Brain microvascular endothelial cell (primary cell): ENCODE data around the gene TOX3.

Experiments used
- DNase-seq: peaks from one replicate; pipeline ENCODE4 v3.0.0-alpha.2; 2020
- H3K27ac ChIP-seq: fragments of 250-450 bp; sonication (Bioruptor Pico); 2 replicates; pipeline ENCODE4 v1.5.1; 2020; ENCODE audit warnings: mild to moderate bottlenecking, moderate library complexity
- H3K27me3 ChIP-seq: fragments of 250-450 bp; sonication (Bioruptor Pico); replicated peaks from 2 replicates; pipeline ENCODE4 v1.5.1; 2020; ENCODE audit warnings: mild to moderate bottlenecking
- H3K36me3 ChIP-seq: fragments of 250-450 bp; sonication (Bioruptor Pico); replicated peaks from 2 replicates; pipeline ENCODE4 v1.5.1; 2020; ENCODE audit warnings: mild to moderate bottlenecking
- H3K4me3 ChIP-seq: 2 replicates; pipeline ENCODE4 v1.5.1; 2011; ENCODE audit warnings: low read depth, mild to moderate bottlenecking, control low read depth, low read length, moderate library complexity
- CTCF ChIP-seq: IDR thresholded peaks from 2 replicates; pipeline ENCODE4 v1.5.1; 2011; ENCODE audit warnings: low read depth, mild to moderate bottlenecking, moderate library complexity, low read length, control low read depth, inconsistent platforms; ENCODE audit errors: missing control alignments
- in situ Hi-C: cut with HindIII; loops from 2 replicates; pipeline ENCODE4 v1.10.0; 2017; ENCODE audit warnings: low sequenced_read_pairs, low pct_ligation_motif_present

Gene TOX3

GRCh38 chr16:52577130-52577706, 30.3 kb upstream of the TOX3 start:
- no peak for TF ChIP-seq CTCF
- Histone ChIP-seq H3K27me3 (no peaks in the 10 kb centered on the region), H3K4me3 (no peak overlapping the region), H3K36me3 (no peaks in the 10 kb centered on the region), H3K27ac (no peak overlapping the region)
- in situ Hi-C loops = no loop called here
- DNase-seq = no peak

GRCh38 chr16:52573365-52574299, 26.7 kb upstream of the TOX3 start:
- in situ Hi-C loops = no loop called here
- Histone ChIP-seq H3K27ac (no peak overlapping the region), H3K4me3 (no peak overlapping the region), H3K27me3 (no peaks in the 10 kb centered on the region), H3K36me3 (no peaks in the 10 kb centered on the region)
- no peak for TF ChIP-seq CTCF
- no peak for DNase-seq

GRCh38 chr16:52572656-52573055, 25.7 kb upstream of the TOX3 start:
- Histone ChIP-seq H3K4me3 (no peak overlapping the region), H3K27me3 (no peaks in the 10 kb centered on the region), H3K27ac (no peak overlapping the region), H3K36me3 (no peaks in the 10 kb centered on the region)
- no peak for TF ChIP-seq CTCF
- DNase-seq = no peak
- in situ Hi-C loops = no loop called here

GRCh38 chr16:52570495-52571091, 23.6 kb upstream of the TOX3 start:
- TF ChIP-seq CTCF = no peak
- in situ Hi-C loops = no loop called here
- Histone ChIP-seq H3K36me3 (no peaks in the 10 kb centered on the region), H3K4me3 (no peak overlapping the region), H3K27me3 (no peaks in the 10 kb centered on the region), H3K27ac (no peak overlapping the region)
- DNase-seq = no peak

- Histone ChIP-seq H3K36me3 (no peaks in the 10 kb centered on the region), H3K4me3 (no peak overlapping the region), H3K27ac (no peak overlapping the region), H3K27me3 (no peaks in the 10 kb centered on the region)
- in situ Hi-C loops = no loop called here
- no peak for DNase-seq
- TF ChIP-seq CTCF = no peak
Measured at GRCh38 chr16:52569701-52570100, 22.8 kb upstream of the TOX3 start.
